Spleen (tissue), 11 donors: Measurements from ENCODE around the gene SUMO3. TPM values are rescaled to one million over a fixed set of nuclear protein-coding genes. Genes with fewer than 3 reads are reported as not detected.

Source experiments
- DNase-seq: peaks from one replicate; pipeline ENCODE4 v3.0.0-alpha.2; 2020
- H3K27ac ChIP-seq, 8 donors: fragments of 200-600 bp; sonication (generic) in 7 of 8; 1 replicate in 4 of 8; 2 replicates in 4 of 8; pipeline versions ENCODE4 v1.5.0 to v1.8.0; 2016 to 2021; ENCODE audit warnings: inconsistent platforms in 4 of 8, mild to moderate bottlenecking in 4 of 8, moderate library complexity in 1 of 8
- H3K27me3 ChIP-seq, 7 donors: fragments of 200-600 bp; sonication (generic) in 6 of 7; replicated peaks in 1 of 7; 1 replicate in 4 of 7; 2 replicates in 3 of 7; pipeline versions ENCODE4 v1.5.0 to v1.8.0; 2016 to 2021; ENCODE audit warnings: inconsistent platforms in 3 of 7, mild to moderate bottlenecking in 1 of 7
- H3K36me3 ChIP-seq, 6 donors: fragments of 200-600 bp; sonication (generic) in 5 of 6; 1 replicate in 4 of 6; 2 replicates in 2 of 6; pipeline versions ENCODE4 v1.5.0 to v1.8.0; 2016 to 2021; ENCODE audit warnings: inconsistent platforms in 2 of 6
- H3K4me1 ChIP-seq, 6 donors: fragments of 200-600 bp; sonication (generic) in 5 of 6; 1 replicate in 3 of 6; 2 replicates in 3 of 6; pipeline versions ENCODE4 v1.5.0 to v1.8.0; 2016 to 2021; ENCODE audit warnings: inconsistent platforms in 3 of 6
- H3K4me3 ChIP-seq, 8 donors: fragments of 200-600 bp; sonication (generic) in 7 of 8; 1 replicate in 4 of 8; 2 replicates in 4 of 8; pipeline versions ENCODE4 v1.5.0 to v1.8.0; 2016 to 2021; ENCODE audit warnings: inconsistent platforms in 4 of 8, mild to moderate bottlenecking in 4 of 8, moderate library complexity in 2 of 8
- H3K9me3 ChIP-seq, 8 donors: fragments of 200-600 bp; sonication (generic) in 7 of 8; 1 replicate in 4 of 8; 2 replicates in 4 of 8; pipeline versions ENCODE4 v1.5.0 to v1.8.0; 2016 to 2021; ENCODE audit warnings: inconsistent platforms in 4 of 8
- CTCF ChIP-seq, 11 experiments: fragments of 200-600 bp in 7 of 11; fragments of 450-650 bp in 4 of 11; sonication (generic) in 4 of 11; IDR thresholded peaks in 8 of 11; conservative IDR thresholded peaks in 3 of 11; 1 replicate in 7 of 11; 2 replicates in 4 of 11; pipeline versions ENCODE4 v1.4.0 to v1.8.0; 2016 to 2021; ENCODE audit warnings: antibody characterized with exemption in 11 of 11, inconsistent platforms in 4 of 11, mild to moderate bottlenecking in 1 of 11
- POLR2A ChIP-seq, 3 donors: fragments of 450-650 bp; IDR thresholded peaks; one replicate each; pipeline ENCODE4 v1.5.1; 2017; ENCODE audit warnings: antibody characterized with exemption in 3 of 3, mild to moderate bottlenecking in 1 of 3
- POLR2AphosphoS5 ChIP-seq, 3 donors: sonication (generic); formaldehyde crosslinking; IDR thresholded peaks; one replicate each; pipeline ENCODE4 v1.5.1; 2017; ENCODE audit warnings: antibody characterized with exemption in 3 of 3
- WGBS, 5 donors: extraction: QIAGEN DNeasy Blood & Tissue Kit in 3 of 5; methylation state at CpG; one replicate each; pipeline versions ENCODE4 v1.1.5 to v1.1.7; 2013 to 2018; 5-methylcytosine and 5-hydroxymethylcytosine counted together
- intact Hi-C: fragments of 100-400 bp; cut with DNase I; formaldehyde crosslinking; loops from one replicate; pipeline ENCODE4 v1.15.0; 2023; ENCODE audit warnings: low total_unique reads
- polyA plus RNA-seq, 3 donors: library from polyadenylated mRNA; stranded (reverse); fragments of 200-250 nt; gene quantifications; one replicate each; pipeline ENCODE4 v1.2.1, GENCODE V29; 2013
- total RNA-seq, 7 donors: library from RNA; depleted of rRNA in 3 of 7; stranded (reverse); fragments of >200 nt in 3 of 7; fragmentation: NEBNext Ultra II Directional in 4 of 7; extraction: Animal tissue kit (Norgen Biotek cat#: 25700) in 4 of 7; gene quantifications; one replicate each; pipeline versions ENCODE4 v1.1.0 to v1.2.1, GENCODE V29; 2016 to 2021
- donor health status: healthy with polysubstance abuse.
- donor health status: DM: no; HTN: no; CAD: no; lungs with moderate emphysema.
- donor health status: DM: no; HTN: no; CAD: no.
- donor health status: Bipolar disorder and iron deficiency.
- donor health status: healthy.
- donor health status: DM: no; HTN: no; CAD: no.
- donor health status: DM: yes; HTN: yes; CAD: no.

Gene SUMO3
- total and polyA plus RNA-seq, 10 donors, result 38.2 to 101 (median 68.4) TPM

- peak; percentile 96 for DNase-seq
- Histone ChIP-seq H3K27me3 (no peaks in the 10 kb centered on the region), H3K4me3 (peak within 1 kb of the TSS; percentile 98 to 100 (median 100)), H3K27ac (peak within 1 kb of the TSS; percentile 67 to 87 (median 76)), H3K9me3 (no peaks in the 10 kb centered on the region), H3K4me1 (peaks cover 23 to 77% (median 41%) of the 10 kb centered on the region in 6 donors), H3K36me3 (peaks cover 0 to 65% (median 21%) of the 10 kb centered on the region in 6 donors)
- TF ChIP-seq POLR2AphosphoS5 (IDR thresholded peaks at IDR 0.05) (peak; percentile 95 to 96 (median 95)), CTCF (IDR thresholded peaks at IDR 0.05 in 8 of 11, conservative IDR thresholded peaks at IDR 0.05 in 3 of 11) (peak in 1 of 11 experiments; percentile 12), POLR2A (IDR thresholded peaks at IDR 0.05) (no peak)
- 0 to 1% (median 1%) methylated on average over 43 to 97 of the region's 97 CpGs for WGBS, 5 donors
- intact Hi-C loops, result loop anchor here (5.0 to 10.0 kb wide), 2 partner anchors 76 to 123 kb away; partner anchors contain the start of gene ITGB2
Observed at GRCh38 chr21:44801468-44802395, 16.1 kb downstream of the SUMO3 start, which contains the start of gene UBE2G2. UBE2G2 (minus strand) TSS chr21:44801820; CDS start chr21:44801748, 72 bp downstream.

GRCh38 chr21:44800971-44801467 is 16.8 kb downstream of the SUMO3 start:
- Histone ChIP-seq H3K36me3 (peaks cover 0 to 65% (median 15%) of the 10 kb centered on the region in 6 donors), H3K9me3 (no peaks in the 10 kb centered on the region), H3K4me3 (peak overlapping the region; percentile 98 to 100 (median 100)), H3K27me3 (no peaks in the 10 kb centered on the region), H3K27ac (peak overlapping the region in 7 of 8 donors; percentile 72 to 87 (median 77)), H3K4me1 (peaks cover 23 to 84% (median 41%) of the 10 kb centered on the region in 6 donors)
- DNase-seq, result no peak
- intact Hi-C loops, result loop anchor here (5.0 to 10.0 kb wide), 2 partner anchors 76 to 124 kb away; partner anchors contain the start of gene ITGB2
- WGBS, 5 donors, result 1 to 8% (median 6%) methylated on average over 17 of the region's 17 CpGs
- TF ChIP-seq CTCF (IDR thresholded peaks at IDR 0.05 in 8 of 11, conservative IDR thresholded peaks at IDR 0.05 in 3 of 11) (peak in 9 of 11 experiments; percentile 12 to 51 (median 35)), POLR2AphosphoS5 (IDR thresholded peaks at IDR 0.05) (no peak), POLR2A (IDR thresholded peaks at IDR 0.05) (no peak)

- no peak for TF ChIP-seq POLR2A (IDR thresholded peaks at IDR 0.05)
- peak in 6 of 11 experiments; percentile 5 to 35 (median 31) for TF ChIP-seq CTCF (IDR thresholded peaks at IDR 0.05 in 8 of 11, conservative IDR thresholded peaks at IDR 0.05 in 3 of 11)
- Histone ChIP-seq H3K9me3 (no peaks in the 10 kb centered on the region), H3K4me1 (peaks cover 23 to 85% (median 41%) of the 10 kb centered on the region in 6 donors), H3K4me3 (peak overlapping the region in 5 of 8 donors; percentile 98 to 100 (median 100)), H3K27ac (no peak overlapping the region), H3K36me3 (peaks cover 0 to 63% (median 7%) of the 10 kb centered on the region in 6 donors), H3K27me3 (no peaks in the 10 kb centered on the region)
- 58 to 72% (median 65%) methylated on average over 12 of the region's 12 CpGs for WGBS, 5 donors
- intact Hi-C loops, result loop anchor here (5.0 to 10.0 kb wide), 2 partner anchors 77 to 125 kb away; partner anchors contain the start of gene ITGB2
- no peak for DNase-seq
Observed at GRCh38 chr21:44800103-44800502, 17.8 kb downstream of the SUMO3 start.
